Stimulated activated CD8-positive, alpha-beta memory T cell treated with anti-CD3 and anti-CD28 coated beads, Interleukin-2, amount 100 ng/mL, for 1 hour (primary cell): ENCODE results near the gene CDH20.

ENCODE experiments used
- DNase-seq, 2 donors: peaks; one replicate each; pipeline ENCODE4 v3.0.0-alpha.2; 2020; ENCODE audit warnings: low read depth in 2 of 2

Gene CDH20

GRCh38 chr18:61575419-61575818 lies 242.2 kb downstream of the CDH20 start:
- no peak for DNase-seq

- DNase-seq = no peak
Measured at GRCh38 chr18:61578846-61579245, 245.6 kb downstream of the CDH20 start.

- DNase-seq = no peak
Measured at GRCh38 chr18:61579581-61579980, 246.4 kb downstream of the CDH20 start.

- DNase-seq = no peak
Measured at GRCh38 chr18:61580046-61580445, 246.8 kb downstream of the CDH20 start.

- peak; percentile 30 to 47 for DNase-seq
Measured at GRCh38 chr18:61581578-61582201, 248.5 kb downstream of the CDH20 start.

GRCh38 chr18:61582202-61582710 lies 249.0 kb downstream of the CDH20 start:
- DNase-seq = no peak

- no peak for DNase-seq
Measured at GRCh38 chr18:61583548-61583947, 250.3 kb downstream of the CDH20 start.

- DNase-seq = no peak
Measured at GRCh38 chr18:61587865-61588264, 254.6 kb downstream of the CDH20 start.

GRCh38 chr18:61589053-61589723 lies 256.0 kb downstream of the CDH20 start:
- DNase-seq = no peak

GRCh38 chr18:61589724-61590065 lies 256.5 kb downstream of the CDH20 start:
- no peak for DNase-seq

- no peak for DNase-seq
Measured at GRCh38 chr18:61591253-61591652, 258.0 kb downstream of the CDH20 start.

- DNase-seq = no peak
Measured at GRCh38 chr18:61595615-61596251, 262.5 kb downstream of the CDH20 start.

- DNase-seq = no peak
Measured at GRCh38 chr18:61596296-61596695, 263.1 kb downstream of the CDH20 start.

GRCh38 chr18:61597316-61597715 lies 264.1 kb downstream of the CDH20 start:
- DNase-seq = no peak

GRCh38 chr18:61600422-61600821 lies 267.2 kb downstream of the CDH20 start:
- DNase-seq = no peak

- DNase-seq = no peak
Measured at GRCh38 chr18:61602836-61603235, 269.6 kb downstream of the CDH20 start.
